ENCODE results near the gene LHX3. TPM values are rescaled to one million over a fixed set of nuclear protein-coding genes. Genes with fewer than 3 reads are reported as not detected.

Gene LHX3
- total and polyA plus RNA-seq, 2 of the 4 experiments (the other 2 are of a cell fraction) = not detected

DNA sequence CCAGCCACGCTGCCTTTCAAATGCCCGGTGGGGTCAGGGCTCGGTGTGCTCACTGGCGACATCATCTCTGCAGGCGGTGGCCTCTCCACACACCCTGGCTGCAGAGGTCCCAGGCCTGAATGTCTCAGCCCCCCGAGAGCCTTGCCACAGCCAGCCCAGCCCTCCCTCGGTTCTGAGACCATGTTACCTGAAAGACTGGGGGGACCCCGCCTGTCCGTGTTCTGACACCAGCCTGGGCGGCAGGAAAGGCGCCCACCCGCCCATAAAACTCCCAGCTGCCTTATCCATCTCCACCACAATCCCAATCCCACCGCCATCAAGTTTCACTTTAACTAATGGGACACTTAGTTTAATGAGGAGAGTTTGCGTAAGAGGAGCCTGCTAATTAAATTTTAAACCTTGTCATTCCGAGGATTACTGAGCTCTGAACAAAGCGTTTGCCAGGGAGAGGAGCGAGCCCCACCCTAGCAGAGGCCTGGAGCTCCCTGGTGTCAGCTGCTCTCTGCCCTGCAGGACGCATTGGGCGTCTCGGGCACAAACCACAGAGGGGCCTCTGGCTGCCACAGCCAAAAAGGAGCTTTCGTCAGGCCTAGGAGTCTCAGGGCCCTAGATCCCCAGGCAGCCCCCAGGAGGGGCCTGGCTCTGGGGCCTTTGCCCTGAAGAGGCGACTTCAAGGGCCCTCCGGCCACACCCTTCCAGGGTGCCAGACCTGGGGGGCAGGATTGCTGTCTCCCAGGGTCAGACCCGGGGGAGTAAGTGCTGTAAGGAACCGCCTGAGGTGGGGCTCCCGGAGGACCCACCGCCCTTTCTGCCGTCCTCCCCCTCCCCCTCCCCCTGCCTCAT, 15.3 kb downstream of the LHX3 start:
- Histone ChIP-seq H3K9me3 (ENCODE audit: control insufficient read depth, insufficient read depth, low read length) (no peaks in the 10 kb centered on the region), H3K14ac (replicated peaks; ENCODE audit: low read depth, low read length) (no peak overlapping the region), H3K27ac (ENCODE audit: insufficient read depth, low read length) (no peak overlapping the region), H3K27me3 (ENCODE audit: control insufficient read depth, insufficient read depth, low read length) (peaks cover 79% of the 10 kb centered on the region), H3K36me3 (ENCODE audit: control insufficient read depth, insufficient read depth, low read length) (no peaks in the 10 kb centered on the region), H4K5ac (ENCODE audit: low read depth, low read length) (no peak overlapping the region), H3K79me1 (ENCODE audit: low read depth in 1 of 2, low read length in 2 of 2) (no peaks in the 10 kb centered on the region), H3K23ac (ENCODE audit: low read depth, low read length) (no peak overlapping the region), H4K8ac (ENCODE audit: low read depth in 2 of 2, low read length in 2 of 2) (no peak overlapping the region), H2BK120ac (ENCODE audit: low read depth, low read length) (no peak overlapping the region), H2BK5ac (ENCODE audit: low read depth, low read length, poor library complexity, severe bottlenecking) (no peak overlapping the region), H4K20me1 (ENCODE audit: insufficient read depth, low read length) (0 out of 2 replicates have a peak, but pooled peaks cover 5% of the 10 kb centered on the region), H3K18ac (ENCODE audit: low read depth, low read length) (no peak overlapping the region), H3K4me2 (ENCODE audit: low read depth, low read length) (no peak overlapping the region), H2AK5ac (ENCODE audit: low read depth, low read length) (no peak overlapping the region), H2BK20ac (ENCODE audit: low read depth, low read length) (no peak overlapping the region), H3K9ac (ENCODE audit: low read depth, low read length) (no peak overlapping the region), H4K91ac (ENCODE audit: insufficient read depth, low read depth, low read length) (no peak overlapping the region), H3K4me3 (ENCODE audit: insufficient read depth, low read depth, low read length) (no peak overlapping the region), H2AFZ (replicated peaks; ENCODE audit: low read length, poor library complexity) (no peak overlapping the region), H3K4ac (ENCODE audit: low read depth, low read length) (no peak overlapping the region), H3K4me1 (ENCODE audit: control insufficient read depth, insufficient read depth, low read length) (no peaks in the 10 kb centered on the region), H2BK15ac (ENCODE audit: low read depth, low read length) (no peak overlapping the region), H3K9me1 (ENCODE audit: insufficient read depth, low read length) (no peaks in the 10 kb centered on the region), H2AK9ac (replicated peaks; ENCODE audit: low read depth, low read length, poor library complexity) (no peak overlapping the region), H3K56ac (ENCODE audit: extremely low read depth, insufficient read depth, low read length) (no peak overlapping the region)
- no TSS peak for BruUV-seq (replicated peaks)
- ChIA-PET CTCF (no interaction called here), POLR2A (ENCODE audit: unreplicated experiment) (no interaction called here)
- in situ Hi-C loops (cut with MboI; ENCODE audit: low sequenced_read_pairs) = no loop called here
- intact Hi-C loops (cut with micrococcal nuclease) = no loop called here
- 34% methylated on average over 9 of the region's 28 CpGs; no CpG with 5 or more reads in 1 of the 2 experiments for WGBS, 2 experiments (ENCODE audit: extremely low coverage in 2 of 2, insufficient read length in 1 of 2)
- ATAC-seq (ENCODE audit: low read depth) (no peak), DNase-seq (no peak)
- dilution Hi-C loops (cut with HindIII; ENCODE audit: low sequenced_read_pairs, unreplicated experiment) = no loop called here
- TF ChIP-seq POLR2A (IDR thresholded peaks at IDR 0.05; ENCODE audit: low read depth, low read length) = no peak
- TF ChIP-seq, protein P1, sequence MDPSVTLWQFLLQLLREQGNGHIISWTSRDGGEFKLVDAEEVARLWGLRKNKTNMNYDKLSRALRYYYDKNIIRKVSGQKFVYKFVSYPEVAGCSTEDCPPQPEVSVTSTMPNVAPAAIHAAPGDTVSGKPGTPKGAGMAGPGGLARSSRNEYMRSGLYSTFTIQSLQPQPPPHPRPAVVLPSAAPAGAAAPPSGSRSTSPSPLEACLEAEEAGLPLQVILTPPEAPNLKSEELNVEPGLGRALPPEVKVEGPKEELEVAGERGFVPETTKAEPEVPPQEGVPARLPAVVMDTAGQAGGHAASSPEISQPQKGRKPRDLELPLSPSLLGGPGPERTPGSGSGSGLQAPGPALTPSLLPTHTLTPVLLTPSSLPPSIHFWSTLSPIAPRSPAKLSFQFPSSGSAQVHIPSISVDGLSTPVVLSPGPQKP (IDR thresholded peaks at IDR 0.05; ENCODE audit: borderline replicate concordance, low read depth, low read length) = no peak
- TF ChIP-seq FOS (IDR thresholded peaks at IDR 0.05; ENCODE audit: low read depth, low read length) = no peak

Data from IMR-90 (cell line).